ENCODE data around the gene DHRSX. TPM values are rescaled to one million over a fixed set of nuclear protein-coding genes. Genes with fewer than 3 reads are reported as not detected.

Gene DHRSX
- total and polyA plus RNA-seq, 11 donors, result 14.6 to 36.1 (median 24.1) TPM

- Histone ChIP-seq H3K9me3 (no peaks in the 10 kb centered on the region), H3K27ac (peak overlapping the region in 2 of 12 donors; percentile 34), H3K4me1 (peaks cover 0 to 10% (median 1%) of the 10 kb centered on the region in 12 donors), H3K4me3 (no peak overlapping the region), H3K27me3 (no peaks in the 10 kb centered on the region), H3K36me3 (no peaks in the 10 kb centered on the region)
- no peak for TF ChIP-seq POLR2A (IDR thresholded peaks at IDR 0.05)
- peak in 2 of 4 donors; percentile 16 to 27 for ATAC-seq
- intact Hi-C loops (cut with DNase I), result no loop called here
- DNase-seq, result no peak
- WGBS, 4 donors, result 50 to 65% (median 54%) methylated on average over 4 of the region's 4 CpGs
Measured at GRCh38 chrX:2332252-2332651, 168.5 kb downstream of the DHRSX start.

- Histone ChIP-seq H3K4me1 (peaks cover 0 to 10% (median 1%) of the 10 kb centered on the region in 12 donors), H3K36me3 (no peaks in the 10 kb centered on the region), H3K27me3 (no peaks in the 10 kb centered on the region), H3K27ac (no peak overlapping the region), H3K4me3 (no peak overlapping the region), H3K9me3 (no peaks in the 10 kb centered on the region)
- no peak for TF ChIP-seq POLR2A (IDR thresholded peaks at IDR 0.05)
- no peak for TF ChIP-seq CTCF (IDR thresholded peaks at IDR 0.05)
- intact Hi-C loops (cut with DNase I), result no loop called here
- DNase-seq, result no peak
- no peak for ATAC-seq
- WGBS, 4 donors, result 87 to 94% (median 90%) methylated on average over 3 of the region's 3 CpGs
Measured at GRCh38 chrX:2330910-2331309, 169.9 kb downstream of the DHRSX start.

- 45 to 60% (median 54%) methylated on average over 2 of the region's 2 CpGs for WGBS, 4 donors
- TF ChIP-seq CTCF (IDR thresholded peaks at IDR 0.05) (no peak), POLR2A (IDR thresholded peaks at IDR 0.05) (no peak)
- ATAC-seq (no peak), DNase-seq (no peak)
- H3K27me3 ChIP-seq, result no peaks in the 10 kb centered on the region
- H3K9me3 ChIP-seq, result no peaks in the 10 kb centered on the region
- peaks cover 0 to 10% (median 1%) of the 10 kb centered on the region in 12 donors for H3K4me1 ChIP-seq
- no peak overlapping the region for H3K4me3 ChIP-seq
- no peaks in the 10 kb centered on the region for H3K36me3 ChIP-seq
- no peak overlapping the region for H3K27ac ChIP-seq
- intact Hi-C loops (cut with DNase I), result no loop called here
Measured at GRCh38 chrX:2330487-2330886, 170.3 kb downstream of the DHRSX start.

DNA sequence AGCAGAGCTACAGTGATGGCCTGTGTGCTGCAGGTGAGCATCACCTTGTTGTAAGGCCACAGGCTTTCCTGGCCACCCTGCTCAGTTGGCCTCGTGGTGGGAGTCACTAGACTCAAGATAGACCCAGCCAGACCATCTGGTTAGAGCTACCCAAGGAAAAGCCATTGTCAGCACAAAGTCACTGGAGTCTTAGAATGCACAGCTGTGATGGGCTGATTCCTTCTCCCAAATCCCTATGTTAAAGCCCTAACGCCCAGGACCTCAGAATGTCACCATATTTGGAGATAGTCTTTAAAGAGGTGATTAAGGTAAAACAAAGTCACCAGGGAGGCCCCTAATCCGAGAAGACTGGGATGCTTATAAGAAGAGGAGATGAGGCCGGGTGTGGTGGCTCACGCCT is 173.4 kb downstream of the DHRSX start:
- H3K27me3 ChIP-seq, result no peaks in the 10 kb centered on the region
- no peak overlapping the region for H3K27ac ChIP-seq
- no peaks in the 10 kb centered on the region for H3K36me3 ChIP-seq
- peaks cover 0 to 8% (median under 1%) of the 10 kb centered on the region in 12 donors for H3K4me1 ChIP-seq
- WGBS, 4 donors, result 92 to 98% (median 93%) methylated on average over 5 of the region's 5 CpGs
- no peaks in the 10 kb centered on the region for H3K9me3 ChIP-seq
- H3K4me3 ChIP-seq, result no peak overlapping the region
- ATAC-seq (no peak), DNase-seq (no peak)
- TF ChIP-seq CTCF (IDR thresholded peaks at IDR 0.05) (no peak), POLR2A (IDR thresholded peaks at IDR 0.05) (no peak)
- intact Hi-C loops (cut with DNase I), result loop anchor here in 1 of 10 donors (10.0 kb wide), 1 partner anchor 873 kb away; the partner anchor contains the start of gene ASMTL

Data from heart left ventricle (tissue), 16 donors.